GM23338 (cell line): ENCODE results near the gene NPVF. TPM values are rescaled to one million over a fixed set of nuclear protein-coding genes. Genes with fewer than 3 reads are reported as not detected.

ENCODE experiments used
- ATAC-seq: fragments of 200-7000 bp; cut with Tn5 transposase; 3 replicates; pipeline ENCODE4 v1.9.1; 2020
- DNase-seq: peaks from one replicate; pipeline ENCODE4 v3.0.0-alpha.2; 2015; ENCODE audit warnings: low spot score
- H2AFZ ChIP-seq: fragments of 200-600 bp; sonication (generic); 2 replicates; pipeline ENCODE4 v1.8.0; 2016; ENCODE audit warnings: antibody characterized with exemption, mild to moderate bottlenecking, moderate library complexity
- H3F3A ChIP-seq: fragments of 200-600 bp; sonication (generic); replicated peaks from 2 replicates; pipeline ENCODE4 v1.8.0; 2017; ENCODE audit warnings: antibody characterized with exemption, mixed run types, low read depth
- H3K27ac ChIP-seq: fragments of 200-600 bp; sonication (generic); 2 replicates; pipeline ENCODE4 v1.6.1; 2016; ENCODE audit warnings: low read depth
- H3K27me3 ChIP-seq: fragments of 200-600 bp; sonication (generic); 2 replicates; pipeline ENCODE4 v1.8.0; 2016; ENCODE audit warnings: mild to moderate bottlenecking, mixed run types, moderate library complexity; ENCODE audit not compliant: insufficient read depth
- H3K36me3 ChIP-seq: fragments of 200-600 bp; sonication (generic); 2 replicates; pipeline ENCODE4 v1.8.0; 2016; ENCODE audit warnings: mild to moderate bottlenecking; ENCODE audit not compliant: insufficient read depth
- H3K4me1 ChIP-seq: fragments of 200-600 bp; sonication (generic); 2 replicates; pipeline ENCODE4 v1.8.0; 2016; ENCODE audit warnings: mild to moderate bottlenecking, moderate library complexity; ENCODE audit not compliant: insufficient read depth
- H3K4me2 ChIP-seq: fragments of 200-600 bp; sonication (generic); 2 replicates; pipeline ENCODE4 v1.7.1; 2017; ENCODE audit warnings: mixed run types
- H3K4me3 ChIP-seq: fragments of 200-600 bp; sonication (generic); 2 replicates; pipeline ENCODE4 v1.6.1; 2016; ENCODE audit warnings: mixed run types
- H3K79me2 ChIP-seq: fragments of 200-600 bp; sonication (generic); replicated peaks from 2 replicates; pipeline ENCODE4 v1.8.0; 2017; ENCODE audit warnings: mild to moderate bottlenecking; ENCODE audit not compliant: insufficient read depth
- H3K9me2 ChIP-seq: fragments of 200-600 bp; sonication (generic); 2 replicates; pipeline ENCODE4 v1.8.0; 2017; ENCODE audit not compliant: insufficient read depth
- H4K20me1 ChIP-seq: fragments of 200-600 bp; sonication (generic); replicated peaks from 2 replicates; pipeline ENCODE4 v1.8.0; 2017; ENCODE audit warnings: mild to moderate bottlenecking; ENCODE audit not compliant: insufficient read depth
- H3K27ac Mint-ChIP-seq: 2 replicates; pipeline ENCODE4 v1.8.0; 2020; ENCODE audit warnings: inconsistent platforms, mild to moderate bottlenecking, moderate library complexity, mixed read lengths
- H3K27me3 Mint-ChIP-seq: 3 replicates; pipeline ENCODE4 v1.8.0; 2022; ENCODE audit warnings: low read depth, mild to moderate bottlenecking, moderate library complexity, mixed read lengths, inconsistent platforms; ENCODE audit not compliant: insufficient read depth, poor library complexity
- H3K36me3 Mint-ChIP-seq: 3 replicates; pipeline ENCODE4 v1.8.0; 2021; ENCODE audit warnings: low read depth, mild to moderate bottlenecking, inconsistent platforms, moderate library complexity, mixed read lengths
- H3K4me1 Mint-ChIP-seq: 3 replicates; pipeline ENCODE4 v1.8.0; 2020; ENCODE audit warnings: mild to moderate bottlenecking, inconsistent platforms, mixed read lengths
- H3K4me3 Mint-ChIP-seq: 3 replicates; pipeline ENCODE4 v1.8.0; 2021; ENCODE audit warnings: moderate library complexity, mild to moderate bottlenecking, inconsistent platforms, mixed read lengths
- H3K9me3 Mint-ChIP-seq: 3 replicates; pipeline ENCODE4 v1.8.0; 2020; ENCODE audit warnings: moderate library complexity, mild to moderate bottlenecking, inconsistent platforms, mixed read lengths
- EZH2 ChIP-seq: fragments of 200-600 bp; sonication (generic); IDR thresholded peaks from one replicate; pipeline ENCODE4 v1.8.0; 2017; ENCODE audit warnings: antibody characterized with exemption, mild to moderate bottlenecking, low read depth; ENCODE audit not compliant: unreplicated experiment
- EZH2phosphoT487 ChIP-seq: fragments of 200-600 bp; sonication (generic); IDR thresholded peaks from one replicate; pipeline ENCODE4 v1.8.1; 2018; ENCODE audit warnings: antibody characterized with exemption; ENCODE audit not compliant: unreplicated experiment
- STAT1 ChIP-seq: IDR thresholded peaks from one replicate; pipeline ENCODE4 v1.6.1; 2016; ENCODE audit warnings: antibody characterized with exemption; ENCODE audit not compliant: unreplicated experiment
- ZNF114 ChIP-seq: fragments of 250-450 bp; sonication (Bioruptor Pico); IDR thresholded peaks from 2 replicates; pipeline ENCODE4 v1.5.0; 2020; ENCODE audit warnings: mild to moderate bottlenecking, moderate library complexity
- ZNF331 ChIP-seq: fragments of 250-450 bp; sonication (Bioruptor Pico); IDR thresholded peaks from 2 replicates; pipeline ENCODE4 v1.5.0; 2020; ENCODE audit warnings: low read depth, mild to moderate bottlenecking, moderate library complexity
- polyA plus RNA-seq: library from polyadenylated mRNA; unstranded; fragments of >200 nt; fragmentation: Nextera tagmentation; extraction: Ambion mirVana; gene quantifications from 2 replicates; pipeline ENCODE4 v1.2.1, GENCODE V29; 2016
- total RNA-seq: library from RNA; depleted of rRNA; stranded (reverse); fragments of >200 nt; shearing (Covaris generic); gene quantifications from 2 replicates; pipeline ENCODE4 v1.2.3, GENCODE V29; 2014
- TF ChIP-seq, protein P1 (sequence below): IDR thresholded peaks from 2 replicates; pipeline ENCODE4 v1.6.1; 2016; ENCODE audit warnings: antibody characterized with exemption
- TF ChIP-seq, protein P2 (sequence below): fragments of 250-450 bp; sonication (Bioruptor Pico); IDR thresholded peaks from 2 replicates; pipeline ENCODE4 v1.5.0; 2020; ENCODE audit warnings: mild to moderate bottlenecking, moderate library complexity
- TF ChIP-seq, protein P3 (sequence below), 2 experiments: fragments of 200-600 bp in 1 of 2; sonication (generic) in 1 of 2; conservative IDR thresholded peaks; 2 replicates each; pipeline versions ENCODE4 v1.5.1 to v1.6.1; 2016 to 2017; ENCODE audit warnings: antibody characterized with exemption in 2 of 2, low read depth in 2 of 2, mild to moderate bottlenecking in 2 of 2, moderate library complexity in 1 of 2

Gene NPVF
- total and polyA plus RNA-seq, 2 experiments from 2014 or later, result not detected

DNA sequence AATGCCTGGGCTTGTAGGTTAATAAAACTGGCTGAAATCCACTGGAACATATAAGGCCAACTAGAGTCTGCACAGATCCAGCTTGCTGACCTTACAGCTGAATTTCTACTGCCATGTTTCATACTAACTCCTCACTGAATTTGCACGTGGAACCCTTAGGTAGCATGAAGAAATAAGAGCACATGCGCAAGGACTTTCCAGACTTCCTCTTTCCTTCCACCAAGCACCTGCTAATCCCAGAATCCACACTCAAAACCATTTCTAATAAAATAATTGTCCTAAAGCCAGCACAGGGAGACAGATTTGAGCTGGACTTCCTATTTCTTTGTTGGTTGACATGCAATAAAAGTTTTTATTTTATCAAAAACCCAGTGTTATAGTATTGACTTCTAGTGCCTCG, 46.8 kb downstream of the NPVF start (continued):
- TF ChIP-seq, protein P1, sequence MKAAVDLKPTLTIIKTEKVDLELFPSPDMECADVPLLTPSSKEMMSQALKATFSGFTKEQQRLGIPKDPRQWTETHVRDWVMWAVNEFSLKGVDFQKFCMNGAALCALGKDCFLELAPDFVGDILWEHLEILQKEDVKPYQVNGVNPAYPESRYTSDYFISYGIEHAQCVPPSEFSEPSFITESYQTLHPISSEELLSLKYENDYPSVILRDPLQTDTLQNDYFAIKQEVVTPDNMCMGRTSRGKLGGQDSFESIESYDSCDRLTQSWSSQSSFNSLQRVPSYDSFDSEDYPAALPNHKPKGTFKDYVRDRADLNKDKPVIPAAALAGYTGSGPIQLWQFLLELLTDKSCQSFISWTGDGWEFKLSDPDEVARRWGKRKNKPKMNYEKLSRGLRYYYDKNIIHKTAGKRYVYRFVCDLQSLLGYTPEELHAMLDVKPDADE, result no peak
- TF ChIP-seq, protein P2, sequence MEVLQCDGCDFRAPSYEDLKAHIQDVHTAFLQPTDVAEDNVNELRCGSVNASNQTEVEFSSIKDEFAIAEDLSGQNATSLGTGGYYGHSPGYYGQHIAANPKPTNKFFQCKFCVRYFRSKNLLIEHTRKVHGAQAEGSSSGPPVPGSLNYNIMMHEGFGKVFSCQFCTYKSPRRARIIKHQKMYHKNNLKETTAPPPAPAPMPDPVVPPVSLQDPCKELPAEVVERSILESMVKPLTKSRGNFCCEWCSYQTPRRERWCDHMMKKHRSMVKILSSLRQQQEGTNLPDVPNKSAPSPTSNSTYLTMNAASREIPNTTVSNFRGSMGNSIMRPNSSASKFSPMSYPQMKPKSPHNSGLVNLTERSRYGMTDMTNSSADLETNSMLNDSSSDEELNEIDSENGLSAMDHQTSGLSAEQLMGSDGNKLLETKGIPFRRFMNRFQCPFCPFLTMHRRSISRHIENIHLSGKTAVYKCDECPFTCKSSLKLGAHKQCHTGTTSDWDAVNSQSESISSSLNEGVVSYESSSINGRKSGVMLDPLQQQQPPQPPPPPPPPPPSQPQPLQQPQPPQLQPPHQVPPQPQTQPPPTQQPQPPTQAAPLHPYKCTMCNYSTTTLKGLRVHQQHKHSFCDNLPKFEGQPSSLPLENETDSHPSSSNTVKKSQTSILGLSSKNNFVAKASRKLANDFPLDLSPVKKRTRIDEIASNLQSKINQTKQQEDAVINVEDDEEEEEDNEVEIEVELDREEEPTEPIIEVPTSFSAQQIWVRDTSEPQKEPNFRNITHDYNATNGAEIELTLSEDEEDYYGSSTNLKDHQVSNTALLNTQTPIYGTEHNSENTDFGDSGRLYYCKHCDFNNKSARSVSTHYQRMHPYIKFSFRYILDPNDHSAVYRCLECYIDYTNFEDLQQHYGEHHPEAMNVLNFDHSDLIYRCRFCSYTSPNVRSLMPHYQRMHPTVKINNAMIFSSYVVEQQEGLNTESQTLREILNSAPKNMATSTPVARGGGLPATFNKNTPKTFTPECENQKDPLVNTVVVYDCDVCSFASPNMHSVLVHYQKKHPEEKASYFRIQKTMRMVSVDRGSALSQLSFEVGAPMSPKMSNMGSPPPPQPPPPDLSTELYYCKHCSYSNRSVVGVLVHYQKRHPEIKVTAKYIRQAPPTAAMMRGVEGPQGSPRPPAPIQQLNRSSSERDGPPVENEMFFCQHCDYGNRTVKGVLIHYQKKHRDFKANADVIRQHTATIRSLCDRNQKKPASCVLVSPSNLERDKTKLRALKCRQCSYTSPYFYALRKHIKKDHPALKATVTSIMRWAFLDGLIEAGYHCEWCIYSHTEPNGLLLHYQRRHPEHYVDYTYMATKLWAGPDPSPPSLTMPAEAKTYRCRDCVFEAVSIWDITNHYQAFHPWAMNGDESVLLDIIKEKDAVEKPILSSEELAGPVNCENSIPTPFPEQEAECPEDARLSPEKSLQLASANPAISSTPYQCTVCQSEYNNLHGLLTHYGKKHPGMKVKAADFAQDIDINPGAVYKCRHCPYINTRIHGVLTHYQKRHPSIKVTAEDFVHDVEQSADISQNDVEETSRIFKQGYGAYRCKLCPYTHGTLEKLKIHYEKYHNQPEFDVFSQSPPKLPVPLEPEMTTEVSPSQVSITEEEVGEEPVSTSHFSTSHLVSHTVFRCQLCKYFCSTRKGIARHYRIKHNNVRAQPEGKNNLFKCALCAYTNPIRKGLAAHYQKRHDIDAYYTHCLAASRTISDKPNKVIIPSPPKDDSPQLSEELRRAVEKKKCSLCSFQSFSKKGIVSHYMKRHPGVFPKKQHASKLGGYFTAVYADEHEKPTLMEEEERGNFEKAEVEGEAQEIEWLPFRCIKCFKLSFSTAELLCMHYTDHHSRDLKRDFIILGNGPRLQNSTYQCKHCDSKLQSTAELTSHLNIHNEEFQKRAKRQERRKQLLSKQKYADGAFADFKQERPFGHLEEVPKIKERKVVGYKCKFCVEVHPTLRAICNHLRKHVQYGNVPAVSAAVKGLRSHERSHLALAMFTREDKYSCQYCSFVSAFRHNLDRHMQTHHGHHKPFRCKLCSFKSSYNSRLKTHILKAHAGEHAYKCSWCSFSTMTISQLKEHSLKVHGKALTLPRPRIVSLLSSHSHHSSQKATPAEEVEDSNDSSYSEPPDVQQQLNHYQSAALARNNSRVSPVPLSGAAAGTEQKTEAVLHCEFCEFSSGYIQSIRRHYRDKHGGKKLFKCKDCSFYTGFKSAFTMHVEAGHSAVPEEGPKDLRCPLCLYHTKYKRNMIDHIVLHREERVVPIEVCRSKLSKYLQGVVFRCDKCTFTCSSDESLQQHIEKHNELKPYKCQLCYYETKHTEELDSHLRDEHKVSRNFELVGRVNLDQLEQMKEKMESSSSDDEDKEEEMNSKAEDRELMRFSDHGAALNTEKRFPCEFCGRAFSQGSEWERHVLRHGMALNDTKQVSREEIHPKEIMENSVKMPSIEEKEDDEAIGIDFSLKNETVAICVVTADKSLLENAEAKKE (CRISPR knock-in tag), result no peak
- TF ChIP-seq ZNF114 (CRISPR knock-in tag) (no peak), STAT1 (no peak), EZH2phosphoT487 (no peak), EZH2 (no peak)

DNA sequence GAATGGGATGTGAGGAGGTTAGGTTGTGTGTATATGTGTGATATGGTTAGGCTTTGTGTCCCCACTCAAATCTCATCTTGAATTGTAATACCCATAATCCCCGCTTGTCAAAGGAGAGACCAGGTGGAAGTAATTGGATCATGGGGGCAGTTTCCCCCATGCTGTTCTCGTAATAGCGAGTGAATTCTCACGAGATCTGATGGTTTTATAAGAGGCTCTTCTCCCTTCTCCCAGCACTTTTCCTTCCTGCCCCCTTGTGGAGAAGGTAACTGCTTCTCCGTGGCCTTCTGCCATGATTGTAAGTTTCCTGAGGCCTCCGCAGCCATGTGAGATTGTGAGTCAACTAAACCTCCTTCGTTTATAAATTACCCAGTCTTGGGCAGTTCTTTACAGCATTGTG, 47.3 kb downstream of the NPVF start:
- H3K9me2 ChIP-seq, result peaks cover 3% of the 10 kb centered on the region; the same call in 1 of the 2 replicates
- H3K36me3 ChIP-seq, result no peaks in the 10 kb centered on the region
- H3K27me3 ChIP-seq, result peaks cover 19% of the 10 kb centered on the region
- Mint-ChIP-seq H3K27me3 (peaks cover 14% of the 10 kb centered on the region), H3K4me1 (peaks cover 15% of the 10 kb centered on the region; the same call in 2 of the 3 replicates), H3K27ac (no peak overlapping the region), H3K4me3 (peak overlapping the region; percentile 65), H3K9me3 (no peaks in the 10 kb centered on the region), H3K36me3 (no peaks in the 10 kb centered on the region)
- ATAC-seq (no peak), DNase-seq (peak; percentile 46)
- TF ChIP-seq, protein P3, sequence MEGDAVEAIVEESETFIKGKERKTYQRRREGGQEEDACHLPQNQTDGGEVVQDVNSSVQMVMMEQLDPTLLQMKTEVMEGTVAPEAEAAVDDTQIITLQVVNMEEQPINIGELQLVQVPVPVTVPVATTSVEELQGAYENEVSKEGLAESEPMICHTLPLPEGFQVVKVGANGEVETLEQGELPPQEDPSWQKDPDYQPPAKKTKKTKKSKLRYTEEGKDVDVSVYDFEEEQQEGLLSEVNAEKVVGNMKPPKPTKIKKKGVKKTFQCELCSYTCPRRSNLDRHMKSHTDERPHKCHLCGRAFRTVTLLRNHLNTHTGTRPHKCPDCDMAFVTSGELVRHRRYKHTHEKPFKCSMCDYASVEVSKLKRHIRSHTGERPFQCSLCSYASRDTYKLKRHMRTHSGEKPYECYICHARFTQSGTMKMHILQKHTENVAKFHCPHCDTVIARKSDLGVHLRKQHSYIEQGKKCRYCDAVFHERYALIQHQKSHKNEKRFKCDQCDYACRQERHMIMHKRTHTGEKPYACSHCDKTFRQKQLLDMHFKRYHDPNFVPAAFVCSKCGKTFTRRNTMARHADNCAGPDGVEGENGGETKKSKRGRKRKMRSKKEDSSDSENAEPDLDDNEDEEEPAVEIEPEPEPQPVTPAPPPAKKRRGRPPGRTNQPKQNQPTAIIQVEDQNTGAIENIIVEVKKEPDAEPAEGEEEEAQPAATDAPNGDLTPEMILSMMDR (conservative IDR thresholded peaks at IDR 0.05; ENCODE audit: low read depth in 2 of 2), result peak; percentile 25 to 31; a peak in 2 of 4 replicates
- no peak for TF ChIP-seq ZNF331 (CRISPR knock-in tag)
- H3K27ac ChIP-seq, result no peak overlapping the region
- no peak overlapping the region for H3K4me2 ChIP-seq
- H3K79me2 ChIP-seq, result no peaks in the 10 kb centered on the region
- H3F3A ChIP-seq, result 0 out of 2 replicates have a peak, but pooled peaks cover 2% of the 10 kb centered on the region
- peaks cover 4% of the 10 kb centered on the region; the same call in 1 of the 2 replicates for H3K4me1 ChIP-seq
- H4K20me1 ChIP-seq, result no peaks in the 10 kb centered on the region; the same call in 1 of the 2 replicates
- H2AFZ ChIP-seq, result peak overlapping the region; percentile 85; the same call in 1 of the 2 replicates
- H3K4me3 ChIP-seq, result no peak overlapping the region
